Measurements from ENCODE around the gene ACKR2. TPM values are rescaled to one million over a fixed set of nuclear protein-coding genes. Genes with fewer than 3 reads are reported as not detected.

The ACKR2 gene
- total and polyA plus RNA-seq, 2 of the 13 experiments (the other 11 are each of a cell fraction or from before 2014, with no cell fraction given): 1.1 to 1.9 TPM

DNA sequence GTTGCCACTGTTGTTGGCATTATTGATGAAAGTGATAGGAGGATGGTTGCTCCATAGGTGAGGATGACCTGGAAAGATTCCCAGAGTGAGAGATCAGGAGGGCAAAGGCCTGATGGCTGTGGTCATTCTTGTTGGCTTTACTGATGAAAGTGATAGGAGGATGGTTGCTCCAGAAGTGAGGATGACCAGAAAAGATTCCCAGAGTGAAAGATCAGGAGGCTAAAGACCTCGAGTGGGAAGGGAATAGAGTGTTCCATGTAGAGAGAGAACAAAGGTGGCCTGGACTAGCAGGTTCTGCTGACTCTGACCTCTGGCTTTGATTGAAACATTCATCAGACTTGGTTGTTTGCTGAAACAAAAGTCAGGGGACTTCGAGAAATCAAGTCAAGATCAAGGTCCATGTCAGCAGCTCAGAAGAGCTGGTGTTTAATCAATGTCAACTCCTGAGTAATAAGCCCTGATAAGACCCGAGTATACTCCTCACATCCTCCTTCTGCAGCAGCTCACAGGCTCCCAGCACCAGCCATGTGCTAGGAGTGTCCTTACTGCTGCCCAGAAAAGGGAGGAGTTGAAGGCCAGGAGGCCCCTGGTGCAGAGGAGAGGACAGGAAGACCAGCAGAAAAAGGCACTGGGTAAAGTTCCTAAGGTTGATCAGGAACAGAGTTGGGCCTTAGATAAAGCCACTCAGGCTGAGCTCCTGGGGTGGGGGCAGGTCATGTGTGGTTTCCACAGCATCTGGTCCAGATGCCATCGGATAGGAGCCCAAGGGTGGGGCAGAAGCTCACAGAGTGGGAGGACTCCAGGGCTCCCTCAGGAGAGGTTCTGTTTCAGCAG, 46.5 kb downstream of the ACKR2 start (continued):
- TF ChIP-seq BCL3 (CRISPR knock-in tag; IDR thresholded peaks at IDR 0.05): no peak
- no peak for TF ChIP-seq ZNF496 (CRISPR knock-in tag; IDR thresholded peaks at IDR 0.05; ENCODE audit: insufficient replicate concordance)
- no peak for TF ChIP-seq ZNF597 (CRISPR knock-in tag; IDR thresholded peaks at IDR 0.05)
- TF ChIP-seq ZNF101 (CRISPR knock-in tag; IDR thresholded peaks at IDR 0.05; ENCODE audit: borderline replicate concordance, low read depth): no peak
- TF ChIP-seq REST (IDR thresholded peaks at IDR 0.05; ENCODE audit: borderline replicate concordance in 1 of 2, low read depth in 1 of 2, low read length in 2 of 2): peak in 1 of 2 experiments; percentile 38; a peak in 2 of 4 replicates
- TF ChIP-seq ZNF747 (CRISPR knock-in tag; IDR thresholded peaks at IDR 0.05; ENCODE audit: borderline replicate concordance): no peak
- TF ChIP-seq RORA (CRISPR knock-in tag; IDR thresholded peaks at IDR 0.05): 0 out of 2 replicates have a peak, but pooled peaks have one; percentile 75
- no peak for TF ChIP-seq NBN (conservative IDR thresholded peaks at IDR 0.05)
- no peak for TF ChIP-seq NR3C1 (CRISPR knock-in tag; IDR thresholded peaks at IDR 0.05)
- no peak for TF ChIP-seq SP1 (IDR thresholded peaks at IDR 0.05)
- TF ChIP-seq SP1 (CRISPR knock-in tag; IDR thresholded peaks at IDR 0.05): 0 out of 2 replicates have a peak, but pooled peaks have one; percentile 4
- TF ChIP-seq, protein P1, sequence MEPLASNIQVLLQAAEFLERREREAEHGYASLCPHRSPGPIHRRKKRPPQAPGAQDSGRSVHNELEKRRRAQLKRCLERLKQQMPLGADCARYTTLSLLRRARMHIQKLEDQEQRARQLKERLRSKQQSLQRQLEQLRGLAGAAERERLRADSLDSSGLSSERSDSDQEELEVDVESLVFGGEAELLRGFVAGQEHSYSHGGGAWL (CRISPR knock-in tag; IDR thresholded peaks at IDR 0.05): no peak
- TF ChIP-seq ISX (CRISPR knock-in tag; conservative IDR thresholded peaks at IDR 0.05): no peak
- TF ChIP-seq ZNF256 (CRISPR knock-in tag; conservative IDR thresholded peaks at IDR 0.05): no peak
- TF ChIP-seq SP5 (CRISPR knock-in tag; IDR thresholded peaks at IDR 0.05; ENCODE audit: borderline replicate concordance, low read depth): no peak; the same call in 1 of the 2 replicates
- TF ChIP-seq ZNF674 (CRISPR knock-in tag; IDR thresholded peaks at IDR 0.05; ENCODE audit: low read depth): no peak
- no peak for TF ChIP-seq ZNF484 (CRISPR knock-in tag; IDR thresholded peaks at IDR 0.05; ENCODE audit: borderline replicate concordance, low read depth)
- TF ChIP-seq, protein P2, sequence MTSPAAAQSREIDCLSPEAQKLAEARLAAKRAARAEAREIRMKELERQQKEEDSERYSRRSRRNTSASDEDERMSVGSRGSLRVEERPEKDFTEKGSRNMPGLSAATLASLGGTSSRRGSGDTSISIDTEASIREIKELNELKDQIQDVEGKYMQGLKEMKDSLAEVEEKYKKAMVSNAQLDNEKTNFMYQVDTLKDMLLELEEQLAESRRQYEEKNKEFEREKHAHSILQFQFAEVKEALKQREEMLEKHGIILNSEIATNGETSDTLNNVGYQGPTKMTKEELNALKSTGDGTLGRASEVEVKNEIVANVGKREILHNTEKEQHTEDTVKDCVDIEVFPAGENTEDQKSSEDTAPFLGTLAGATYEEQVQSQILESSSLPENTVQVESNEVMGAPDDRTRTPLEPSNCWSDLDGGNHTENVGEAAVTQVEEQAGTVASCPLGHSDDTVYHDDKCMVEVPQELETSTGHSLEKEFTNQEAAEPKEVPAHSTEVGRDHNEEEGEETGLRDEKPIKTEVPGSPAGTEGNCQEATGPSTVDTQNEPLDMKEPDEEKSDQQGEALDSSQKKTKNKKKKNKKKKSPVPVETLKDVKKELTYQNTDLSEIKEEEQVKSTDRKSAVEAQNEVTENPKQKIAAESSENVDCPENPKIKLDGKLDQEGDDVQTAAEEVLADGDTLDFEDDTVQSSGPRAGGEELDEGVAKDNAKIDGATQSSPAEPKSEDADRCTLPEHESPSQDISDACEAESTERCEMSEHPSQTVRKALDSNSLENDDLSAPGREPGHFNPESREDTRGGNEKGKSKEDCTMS (CRISPR knock-in tag; conservative IDR thresholded peaks at IDR 0.05): no peak
- TF ChIP-seq DBP (CRISPR knock-in tag; IDR thresholded peaks at IDR 0.05; ENCODE audit: not compliant biosample characterization): no peak
